LNCaP clone FGC (cell line): ENCODE results near the gene VILL.

ENCODE experiments used
- DNase-seq: peaks from one replicate; pipeline ENCODE4 v3.0.0-alpha.2; 2011; ENCODE audit warnings: low read depth
- H3K4me3 ChIP-seq: 2 replicates; pipeline ENCODE4 v1.5.1; 2011; ENCODE audit warnings: mild to moderate bottlenecking, low read depth, low read length, control low read depth
- CTCF ChIP-seq: IDR thresholded peaks from 2 replicates; pipeline ENCODE4 v1.5.1; 2012; ENCODE audit warnings: mild to moderate bottlenecking; ENCODE audit not compliant: control insufficient read depth, insufficient read depth; ENCODE audit errors: extremely low read depth

Gene VILL

GRCh38 chr3:37989821-37990480, 635 bp upstream of the VILL start:
- DNase-seq: no peak
- no peak overlapping the region for H3K4me3 ChIP-seq
- TF ChIP-seq CTCF: no peak

- H3K4me3 ChIP-seq: no peak overlapping the region
- no peak for TF ChIP-seq CTCF
- no peak for DNase-seq
Observed at GRCh38 chr3:37991109-37991508, 523 bp downstream of the VILL start.

- H3K4me3 ChIP-seq: no peak overlapping the region
- no peak for DNase-seq
- no peak for TF ChIP-seq CTCF
Observed at GRCh38 chr3:37991823-37992222, 1.2 kb downstream of the VILL start.

GRCh38 chr3:37992271-37993066, 1.9 kb downstream of the VILL start:
- no peak overlapping the region for H3K4me3 ChIP-seq
- TF ChIP-seq CTCF: no peak
- no peak for DNase-seq

GRCh38 chr3:37993067-37993455, 2.5 kb downstream of the VILL start:
- H3K4me3 ChIP-seq: no peak overlapping the region
- DNase-seq: no peak
- no peak for TF ChIP-seq CTCF

GRCh38 chr3:37993460-37993819, 2.9 kb downstream of the VILL start:
- TF ChIP-seq CTCF: no peak
- no peak overlapping the region for H3K4me3 ChIP-seq
- DNase-seq: no peak
